Panc1 (cell line): ENCODE measurements around the gene WNT7A.

Source experiments
- POLR2AphosphoS5 ChIP-seq: IDR thresholded peaks from 2 replicates; pipeline ENCODE4 v1.6.1; 2012; ENCODE audit warnings: mild to moderate bottlenecking, low read depth, low read length, moderate library complexity
- TF ChIP-seq, protein P1 (sequence below), 2 experiments: IDR thresholded peaks; 2 replicates each; pipeline ENCODE4 v1.6.1; 2011 to 2012; ENCODE audit warnings: low read depth in 2 of 2, control low read depth in 1 of 2, low read length in 1 of 2, mild to moderate bottlenecking in 1 of 2, moderate library complexity in 1 of 2; ENCODE audit not compliant: insufficient read depth in 1 of 2
- TF ChIP-seq, protein P2 (sequence below): fragments of 450-650 bp; IDR thresholded peaks from 2 replicates; pipeline ENCODE4 v1.5.1; 2017; ENCODE audit warnings: mild to moderate bottlenecking

DNA sequence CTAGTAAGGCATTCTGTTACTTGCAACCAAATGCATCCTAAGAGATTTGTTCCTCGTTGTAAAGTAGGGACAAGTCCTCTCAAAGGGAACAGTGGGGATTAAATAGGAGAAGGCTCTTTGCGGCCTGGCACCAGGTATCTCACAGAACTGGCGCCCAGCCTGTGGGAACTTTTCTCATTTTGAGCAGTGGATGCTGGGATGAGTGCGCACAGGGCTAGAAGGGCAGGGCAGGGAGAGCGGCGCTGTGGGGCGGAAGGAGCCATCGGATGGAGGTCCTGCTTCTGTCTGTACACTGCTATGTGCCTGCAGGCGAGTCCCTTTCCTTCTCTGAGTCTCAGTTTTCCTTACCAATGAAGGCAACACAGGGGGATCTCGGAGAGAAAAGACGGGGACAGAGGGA, 50.6 kb downstream of the WNT7A start:
- TF ChIP-seq, protein P1, sequence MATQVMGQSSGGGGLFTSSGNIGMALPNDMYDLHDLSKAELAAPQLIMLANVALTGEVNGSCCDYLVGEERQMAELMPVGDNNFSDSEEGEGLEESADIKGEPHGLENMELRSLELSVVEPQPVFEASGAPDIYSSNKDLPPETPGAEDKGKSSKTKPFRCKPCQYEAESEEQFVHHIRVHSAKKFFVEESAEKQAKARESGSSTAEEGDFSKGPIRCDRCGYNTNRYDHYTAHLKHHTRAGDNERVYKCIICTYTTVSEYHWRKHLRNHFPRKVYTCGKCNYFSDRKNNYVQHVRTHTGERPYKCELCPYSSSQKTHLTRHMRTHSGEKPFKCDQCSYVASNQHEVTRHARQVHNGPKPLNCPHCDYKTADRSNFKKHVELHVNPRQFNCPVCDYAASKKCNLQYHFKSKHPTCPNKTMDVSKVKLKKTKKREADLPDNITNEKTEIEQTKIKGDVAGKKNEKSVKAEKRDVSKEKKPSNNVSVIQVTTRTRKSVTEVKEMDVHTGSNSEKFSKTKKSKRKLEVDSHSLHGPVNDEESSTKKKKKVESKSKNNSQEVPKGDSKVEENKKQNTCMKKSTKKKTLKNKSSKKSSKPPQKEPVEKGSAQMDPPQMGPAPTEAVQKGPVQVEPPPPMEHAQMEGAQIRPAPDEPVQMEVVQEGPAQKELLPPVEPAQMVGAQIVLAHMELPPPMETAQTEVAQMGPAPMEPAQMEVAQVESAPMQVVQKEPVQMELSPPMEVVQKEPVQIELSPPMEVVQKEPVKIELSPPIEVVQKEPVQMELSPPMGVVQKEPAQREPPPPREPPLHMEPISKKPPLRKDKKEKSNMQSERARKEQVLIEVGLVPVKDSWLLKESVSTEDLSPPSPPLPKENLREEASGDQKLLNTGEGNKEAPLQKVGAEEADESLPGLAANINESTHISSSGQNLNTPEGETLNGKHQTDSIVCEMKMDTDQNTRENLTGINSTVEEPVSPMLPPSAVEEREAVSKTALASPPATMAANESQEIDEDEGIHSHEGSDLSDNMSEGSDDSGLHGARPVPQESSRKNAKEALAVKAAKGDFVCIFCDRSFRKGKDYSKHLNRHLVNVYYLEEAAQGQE (IDR thresholded peaks at IDR 0.05; ENCODE audit: insufficient read depth in 1 of 2, low read depth in 2 of 2, low read length in 1 of 2): no peak
- TF ChIP-seq, protein P2, sequence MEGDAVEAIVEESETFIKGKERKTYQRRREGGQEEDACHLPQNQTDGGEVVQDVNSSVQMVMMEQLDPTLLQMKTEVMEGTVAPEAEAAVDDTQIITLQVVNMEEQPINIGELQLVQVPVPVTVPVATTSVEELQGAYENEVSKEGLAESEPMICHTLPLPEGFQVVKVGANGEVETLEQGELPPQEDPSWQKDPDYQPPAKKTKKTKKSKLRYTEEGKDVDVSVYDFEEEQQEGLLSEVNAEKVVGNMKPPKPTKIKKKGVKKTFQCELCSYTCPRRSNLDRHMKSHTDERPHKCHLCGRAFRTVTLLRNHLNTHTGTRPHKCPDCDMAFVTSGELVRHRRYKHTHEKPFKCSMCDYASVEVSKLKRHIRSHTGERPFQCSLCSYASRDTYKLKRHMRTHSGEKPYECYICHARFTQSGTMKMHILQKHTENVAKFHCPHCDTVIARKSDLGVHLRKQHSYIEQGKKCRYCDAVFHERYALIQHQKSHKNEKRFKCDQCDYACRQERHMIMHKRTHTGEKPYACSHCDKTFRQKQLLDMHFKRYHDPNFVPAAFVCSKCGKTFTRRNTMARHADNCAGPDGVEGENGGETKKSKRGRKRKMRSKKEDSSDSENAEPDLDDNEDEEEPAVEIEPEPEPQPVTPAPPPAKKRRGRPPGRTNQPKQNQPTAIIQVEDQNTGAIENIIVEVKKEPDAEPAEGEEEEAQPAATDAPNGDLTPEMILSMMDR: no peak
- TF ChIP-seq POLR2AphosphoS5: no peak
